IMR-90 (cell line): ENCODE results near the gene COX7A1. TPM values are rescaled to one million over a fixed set of nuclear protein-coding genes. Genes with fewer than 3 reads are reported as not detected.

Experiments
- ATAC-seq: fragments of 200-7000 bp; cut with Tn5 transposase; 2 replicates; pipeline ENCODE4 v1.9.1; 2020; ENCODE audit warnings: low read depth, mild to moderate bottlenecking, moderate library complexity
- BruUV-seq: library from RNA; stranded (reverse); fragments of 400-500 nt; replicated peaks from 2 replicates; lab custom pipeline; 2021; lab: Mats Ljungman, UMichigan
- CTCF ChIA-PET: fragments of 300-600 bp; formaldehyde crosslinking; extraction: SDS; loops from one replicate; lab custom pipeline; 2021; ENCODE audit warnings: antibody characterized with exemption; lab: Yijun Ruan, JAX
- POLR2A ChIA-PET: fragments of 300-600 bp; sonication (Branson Sonifier 250); formaldehyde crosslinking; loops from one replicate; lab custom pipeline; 2022; ENCODE audit warnings: antibody characterized with exemption; ENCODE audit not compliant: unreplicated experiment; lab: Charles Lee
- DNase-seq: peaks from one replicate; pipeline ENCODE4 v3.0.0; 2013
- H2AFZ ChIP-seq: replicated peaks from 2 replicates; pipeline ENCODE3; 2013; ENCODE audit warnings: low read length, mild to moderate bottlenecking; ENCODE audit not compliant: poor library complexity
- H2AK5ac ChIP-seq: 2 replicates; pipeline ENCODE4 v1.6.1; 2013; ENCODE audit warnings: low read depth, low read length, inconsistent platforms
- H2AK9ac ChIP-seq: replicated peaks from 2 replicates; pipeline ENCODE3; 2013; ENCODE audit warnings: mild to moderate bottlenecking, low read depth, low read length, moderate library complexity; ENCODE audit not compliant: poor library complexity
- H2BK120ac ChIP-seq: 2 replicates; pipeline ENCODE4 v1.6.1; 2013; ENCODE audit warnings: low read depth, low read length, inconsistent platforms
- H2BK15ac ChIP-seq: 3 replicates; pipeline ENCODE4 v1.6.1; 2013; ENCODE audit warnings: low read depth, low read length, inconsistent platforms
- H2BK20ac ChIP-seq: 2 replicates; pipeline ENCODE4 v1.6.1; 2013; ENCODE audit warnings: low read depth, mild to moderate bottlenecking, inconsistent platforms, low read length, moderate library complexity
- H2BK5ac ChIP-seq: 2 replicates; pipeline ENCODE4 v1.6.1; 2013; ENCODE audit warnings: mild to moderate bottlenecking, low read depth, low read length, inconsistent platforms; ENCODE audit not compliant: poor library complexity, severe bottlenecking
- H3K14ac ChIP-seq: replicated peaks from 2 replicates; pipeline ENCODE4 v1.6.1; 2013; ENCODE audit warnings: low read depth, low read length, inconsistent platforms
- H3K18ac ChIP-seq: 2 replicates; pipeline ENCODE4 v1.6.1; 2013; ENCODE audit warnings: low read depth, low read length, control low read depth
- H3K23ac ChIP-seq: 2 replicates; pipeline ENCODE4 v1.6.1; 2013; ENCODE audit warnings: low read depth, low read length, inconsistent platforms
- H3K27ac ChIP-seq: 2 replicates; pipeline ENCODE4 v1.5.1; 2013; ENCODE audit warnings: mild to moderate bottlenecking, control low read depth, low read length; ENCODE audit not compliant: insufficient read depth
- H3K27me3 ChIP-seq: 2 replicates; pipeline ENCODE4 v1.6.1; 2013; ENCODE audit warnings: low read length; ENCODE audit not compliant: control insufficient read depth, insufficient read depth
- H3K36me3 ChIP-seq: 2 replicates; pipeline ENCODE4 v1.6.1; 2013; ENCODE audit warnings: low read length, mixed read lengths; ENCODE audit not compliant: control insufficient read depth, insufficient read depth
- H3K4ac ChIP-seq: 2 replicates; pipeline ENCODE4 v1.6.1; 2013; ENCODE audit warnings: low read depth, low read length, inconsistent platforms
- H3K4me1 ChIP-seq: 2 replicates; pipeline ENCODE4 v1.6.1; 2013; ENCODE audit warnings: low read length, mixed read lengths; ENCODE audit not compliant: control insufficient read depth, insufficient read depth
- H3K4me2 ChIP-seq: 2 replicates; pipeline ENCODE4 v1.6.1; 2013; ENCODE audit warnings: low read depth, mild to moderate bottlenecking, control low read depth, low read length, moderate library complexity
- H3K4me3 ChIP-seq: 2 replicates; pipeline ENCODE4 v1.5.1; 2013; ENCODE audit warnings: low read depth, mild to moderate bottlenecking, control low read depth, low read length, moderate library complexity; ENCODE audit not compliant: insufficient read depth
- H3K56ac ChIP-seq: 2 replicates; pipeline ENCODE4 v1.6.1; 2013; ENCODE audit warnings: low read length, inconsistent platforms; ENCODE audit not compliant: insufficient read depth; ENCODE audit errors: extremely low read depth
- H3K79me1 ChIP-seq, 2 experiments: 2 replicates each; pipeline ENCODE4 v1.6.1; 2013; ENCODE audit warnings: low read length in 2 of 2, inconsistent platforms in 1 of 2, low read depth in 1 of 2
- H3K9ac ChIP-seq: 2 replicates; pipeline ENCODE4 v1.6.1; 2013; ENCODE audit warnings: low read depth, low read length, control low read depth
- H3K9me1 ChIP-seq: 2 replicates; pipeline ENCODE4 v1.6.1; 2013; ENCODE audit warnings: low read length, inconsistent platforms; ENCODE audit not compliant: insufficient read depth
- H3K9me3 ChIP-seq: 2 replicates; pipeline ENCODE4 v1.6.1; 2013; ENCODE audit warnings: low read length; ENCODE audit not compliant: control insufficient read depth, insufficient read depth
- H4K20me1 ChIP-seq: 2 replicates; pipeline ENCODE4 v1.6.1; 2013; ENCODE audit warnings: low read length, inconsistent platforms; ENCODE audit not compliant: insufficient read depth
- H4K5ac ChIP-seq: 2 replicates; pipeline ENCODE4 v1.6.1; 2013; ENCODE audit warnings: mild to moderate bottlenecking, low read depth, low read length, control low read depth
- H4K8ac ChIP-seq, 2 experiments: 2 replicates each; pipeline ENCODE4 v1.6.1; 2013; ENCODE audit warnings: low read depth in 2 of 2, low read length in 2 of 2, control low read depth in 1 of 2, inconsistent platforms in 1 of 2
- H4K91ac ChIP-seq: 2 replicates; pipeline ENCODE4 v1.6.1; 2013; ENCODE audit warnings: low read depth, low read length, inconsistent platforms; ENCODE audit not compliant: insufficient read depth
- BHLHE40 ChIP-seq: fragments of 150-350 bp; IDR thresholded peaks from 2 replicates; pipeline ENCODE4 v1.6.1; 2016; ENCODE audit warnings: mild to moderate bottlenecking, low read depth, low read length
- CEBPB ChIP-seq: IDR thresholded peaks from 2 replicates; pipeline ENCODE4 v1.6.1; 2012; ENCODE audit warnings: low read depth, low read length, improper control_type of control experiment
- CHD1 ChIP-seq: IDR thresholded peaks from 2 replicates; pipeline ENCODE4 v1.6.1; 2012; ENCODE audit warnings: low read depth, low read length, improper control_type of control experiment
- FOS ChIP-seq: fragments of 150-350 bp; IDR thresholded peaks from 2 replicates; pipeline ENCODE4 v1.6.1; 2016; ENCODE audit warnings: low read depth, low read length
- MAZ ChIP-seq: IDR thresholded peaks from 2 replicates; pipeline ENCODE4 v1.6.1; 2012; ENCODE audit warnings: low read depth, mild to moderate bottlenecking, low read length, improper control_type of control experiment, moderate library complexity, borderline replicate concordance
- MXI1 ChIP-seq: IDR thresholded peaks from 2 replicates; pipeline ENCODE4 v1.6.1; 2012; ENCODE audit warnings: low read depth, mild to moderate bottlenecking, low read length, moderate library complexity, borderline replicate concordance
- NFE2L2 ChIP-seq: fragments of 150-350 bp; IDR thresholded peaks from 2 replicates; pipeline ENCODE4 v1.6.1; 2016; ENCODE audit warnings: low read depth, mild to moderate bottlenecking, low read length
- POLR2A ChIP-seq: IDR thresholded peaks from 2 replicates; pipeline ENCODE4 v1.6.1; 2012; ENCODE audit warnings: mild to moderate bottlenecking, low read depth, low read length
- RAD21 ChIP-seq: IDR thresholded peaks from 2 replicates; pipeline ENCODE4 v1.6.1; 2012; ENCODE audit warnings: low read length, improper control_type of control experiment
- RCOR1 ChIP-seq: IDR thresholded peaks from 2 replicates; pipeline ENCODE4 v1.6.1; 2012; ENCODE audit warnings: mild to moderate bottlenecking, low read length, improper control_type of control experiment; ENCODE audit not compliant: insufficient replicate concordance
- WGBS, 2 experiments: methylation state at CpG; one replicate each; pipeline versions ENCODE4 v1.1.5 to v1.1.7; 2013; ENCODE audit warnings: missing lambda C conversion rate in 2 of 2; ENCODE audit not compliant: insufficient read length in 1 of 2; ENCODE audit errors: extremely low coverage in 2 of 2; 5-methylcytosine and 5-hydroxymethylcytosine counted together
- dilution Hi-C: fragments of 300-500 bp; cut with HindIII; formaldehyde crosslinking; loops from one replicate; pipeline ENCODE4 v1.14.3; 2018; ENCODE audit warnings: low sequenced_read_pairs; ENCODE audit not compliant: unreplicated experiment
- in situ Hi-C: fragments of 300-500 bp; cut with MboI; formaldehyde crosslinking; loops from 3 replicates; pipeline ENCODE4 v1.14.3; 2019; ENCODE audit warnings: low sequenced_read_pairs, inconsistent platforms, mixed read lengths
- intact Hi-C: fragments of 100-400 bp; cut with micrococcal nuclease; formaldehyde crosslinking; loops from 2 replicates; pipeline ENCODE4 v1.10.0; 2022
- polyA plus RNA-seq, 3 experiments: library from polyadenylated mRNA; depleted of rRNA; stranded (reverse); fragments of >200 nt; gene quantifications; 2 replicates each; pipeline ENCODE4 v1.2.3, GENCODE V29; 2012; ENCODE audit warnings: low replicate concordance in 1 of 3
- total RNA-seq: library from RNA; depleted of rRNA; stranded (reverse); fragments of >200 nt; gene quantifications from 2 replicates; pipeline ENCODE4 v1.2.3, GENCODE V29; 2012
- TF ChIP-seq, protein P1 (sequence below): fragments of 150-350 bp; IDR thresholded peaks from 2 replicates; pipeline ENCODE4 v1.6.1; 2017; ENCODE audit warnings: mild to moderate bottlenecking, antibody characterized with exemption, low read length, low read depth

Gene COX7A1
- total and polyA plus RNA-seq, 2 of the 4 experiments (the other 2 are of a cell fraction), result 0.54 to 6.9 TPM

DNA sequence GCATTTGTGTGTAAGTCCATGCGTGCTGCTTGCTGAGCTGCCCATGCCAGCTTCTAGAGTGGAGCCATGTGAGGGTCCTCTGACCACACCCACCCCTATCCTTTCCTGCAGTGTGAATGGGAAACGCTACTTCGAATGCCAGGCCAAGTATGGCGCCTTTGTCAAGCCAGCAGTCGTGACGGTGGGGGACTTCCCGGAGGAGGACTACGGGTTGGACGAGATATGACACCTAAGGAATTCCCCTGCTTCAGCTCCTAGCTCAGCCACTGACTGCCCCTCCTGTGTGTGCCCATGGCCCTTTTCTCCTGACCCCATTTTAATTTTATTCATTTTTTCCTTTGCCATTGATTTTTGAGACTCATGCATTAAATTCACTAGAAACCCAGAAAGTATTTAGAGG is 26.7 kb downstream of the COX7A1 start:
- H3K9me1 ChIP-seq, result no peaks in the 10 kb centered on the region

More for the DNA sequence above, 26.7 kb downstream of the COX7A1 start:
- Histone ChIP-seq H4K91ac (no peak overlapping the region), H3K18ac (no peak overlapping the region), H4K5ac (no peak overlapping the region), H3K56ac (no peak overlapping the region), H3K4me3 (no peak overlapping the region), H4K8ac (no peak overlapping the region), H3K23ac (no peak overlapping the region), H3K14ac (no peak overlapping the region), H2AK5ac (no peak overlapping the region), H3K9me3 (no peaks in the 10 kb centered on the region), H2BK120ac (no peak overlapping the region), H2BK20ac (no peak overlapping the region), H2AFZ (no peak overlapping the region), H2BK5ac (no peak overlapping the region), H2BK15ac (no peak overlapping the region), H3K27me3 (no peaks in the 10 kb centered on the region), H3K79me1 (peaks cover 0 to 2% of the 10 kb centered on the region in 2 experiments; a peak in 1 of 4 replicates), H3K4ac (no peak overlapping the region), H3K4me1 (no peaks in the 10 kb centered on the region; the same call in 1 of the 2 replicates), H3K4me2 (no peak overlapping the region), H2AK9ac (no peak overlapping the region), H3K36me3 (peaks cover 26% of the 10 kb centered on the region), H4K20me1 (no peaks in the 10 kb centered on the region), H3K9ac (no peak overlapping the region), H3K27ac (no peak overlapping the region)
- dilution Hi-C loops, result no loop called here
- DNase-seq, result no peak
- in situ Hi-C loops, result loop anchor here (5.0 kb wide), 1 partner anchor 47 kb away; no protein-coding TSS in a partner anchor
- ATAC-seq, result no peak
- ChIA-PET CTCF (no interaction called here), POLR2A (no interaction called here)
- intact Hi-C loops, result no loop called here
- TF ChIP-seq RCOR1 (no peak), RAD21 (no peak), BHLHE40 (no peak), MAZ (no peak), CEBPB (no peak), MXI1 (no peak), POLR2A (no peak), FOS (no peak), CHD1 (no peak), NFE2L2 (no peak)
- TF ChIP-seq, protein P1, sequence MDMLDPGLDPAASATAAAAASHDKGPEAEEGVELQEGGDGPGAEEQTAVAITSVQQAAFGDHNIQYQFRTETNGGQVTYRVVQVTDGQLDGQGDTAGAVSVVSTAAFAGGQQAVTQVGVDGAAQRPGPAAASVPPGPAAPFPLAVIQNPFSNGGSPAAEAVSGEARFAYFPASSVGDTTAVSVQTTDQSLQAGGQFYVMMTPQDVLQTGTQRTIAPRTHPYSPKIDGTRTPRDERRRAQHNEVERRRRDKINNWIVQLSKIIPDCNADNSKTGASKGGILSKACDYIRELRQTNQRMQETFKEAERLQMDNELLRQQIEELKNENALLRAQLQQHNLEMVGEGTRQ, result no peak
- 98% methylated on average over 8 of the region's 9 CpGs; no CpG with 5 or more reads in 1 of the 2 experiments for WGBS, 2 experiments
- BruUV-seq, result no TSS peak
